ENCODE results near the gene CNOT6L. TPM values are rescaled to one million over a fixed set of nuclear protein-coding genes. Genes with fewer than 3 reads are reported as not detected.
"Not testable (repeated sequence)": the region's sequence is repeated elsewhere in the genome, so short reads cannot be mapped to it uniquely, and the experiment has no call there.

Gene CNOT6L
- total RNA-seq, 2 donors from 2014 or later, result 66.3 to 90.9 TPM

DNA sequence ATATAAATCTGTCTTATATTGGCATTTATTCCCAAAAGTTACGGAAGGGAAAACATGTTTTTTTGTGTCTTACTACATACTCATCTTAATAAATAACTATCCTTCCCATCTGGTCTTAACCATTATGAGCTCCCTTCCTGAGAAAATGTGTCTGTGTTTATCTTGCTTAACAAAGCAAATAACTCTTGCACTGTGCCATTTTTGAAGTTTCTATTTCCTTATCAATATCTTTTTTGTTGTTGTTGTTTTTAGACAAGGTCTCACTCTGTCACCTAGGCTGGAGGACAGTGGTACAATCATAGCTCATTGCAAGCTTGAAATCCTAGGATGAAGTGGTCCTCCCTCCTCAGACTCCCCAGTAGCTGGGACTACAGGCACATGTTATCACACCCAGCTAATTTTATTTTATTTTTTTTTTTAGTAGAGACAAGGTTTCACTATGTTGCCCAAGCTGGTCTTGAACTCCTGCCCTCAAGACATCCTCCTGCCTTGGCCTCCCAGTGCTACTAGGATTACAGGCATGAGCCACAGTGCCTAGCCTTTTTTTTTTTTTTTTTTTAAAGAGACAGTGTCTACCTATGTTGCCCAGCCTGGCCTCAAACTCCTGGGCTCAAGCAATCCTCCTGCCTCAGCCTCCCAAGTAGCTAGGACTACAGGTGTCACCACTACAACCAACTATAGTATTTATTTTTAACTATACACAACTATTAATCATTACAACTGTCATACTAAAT is 36.9 kb downstream of the CNOT6L start:
- Mint-ChIP-seq H3K4me1 (peaks cover 36% of the 10 kb centered on the region), H3K27ac (no peak overlapping the region), H3K27me3 (no peaks in the 10 kb centered on the region), H3K4me3 (no peak overlapping the region), H3K9me3 (no peaks in the 10 kb centered on the region), H3K36me3 (ENCODE audit: low read depth) (peaks cover 8% of the 10 kb centered on the region)
- ATAC-seq (replicated peaks), result no peak

- peaks cover 37% of the 10 kb centered on the region for H3K4me1 Mint-ChIP-seq
- not testable (repeated sequence) for ATAC-seq (replicated peaks); H3K9me3 Mint-ChIP-seq; H3K27me3 Mint-ChIP-seq; H3K4me3 Mint-ChIP-seq
- H3K27ac Mint-ChIP-seq, result peak overlapping the region; percentile 11
- peaks cover 22% of the 10 kb centered on the region for H3K36me3 Mint-ChIP-seq (ENCODE audit: low read depth)
These were observed 38.4 kb downstream of the CNOT6L start for GRCh38 chr4:77780762-77781161.

DNA sequence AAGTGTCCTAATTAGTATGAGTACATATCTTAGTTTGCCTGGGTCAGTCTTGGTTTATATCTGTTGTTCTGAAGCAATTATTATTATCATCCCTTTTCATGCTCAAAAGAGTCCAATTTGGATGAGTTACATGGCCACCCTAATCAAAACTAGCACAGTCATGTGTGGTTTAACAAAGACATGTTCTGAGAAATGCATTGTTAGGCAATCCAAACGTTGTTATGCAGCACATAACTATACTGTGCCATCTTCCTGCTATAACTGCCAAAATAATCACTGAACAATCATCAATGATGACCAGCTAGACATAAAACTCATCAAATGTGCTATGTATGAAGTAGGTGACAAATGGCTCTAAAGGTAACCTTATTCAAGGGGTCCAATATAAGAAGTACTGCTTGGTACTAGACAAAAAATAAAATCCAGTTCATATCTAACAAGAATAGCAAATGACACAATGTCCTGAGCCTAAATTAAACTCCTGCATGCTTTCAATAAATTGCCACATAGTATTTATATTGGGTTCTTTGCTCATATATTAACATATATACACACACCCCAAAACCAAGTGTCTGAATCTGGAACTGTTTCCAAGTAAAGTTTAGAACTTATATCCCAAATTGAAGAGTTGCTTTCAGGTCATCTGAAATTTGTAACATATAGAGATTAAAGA is 41.9 kb downstream of the CNOT6L start:
- H3K4me1 Mint-ChIP-seq, result peaks cover 20% of the 10 kb centered on the region
- ATAC-seq (replicated peaks), result peak; percentile 80
- H3K27me3 Mint-ChIP-seq, result no peaks in the 10 kb centered on the region
- no peak overlapping the region for H3K4me3 Mint-ChIP-seq
- no peak overlapping the region for H3K27ac Mint-ChIP-seq
- H3K9me3 Mint-ChIP-seq, result no peaks in the 10 kb centered on the region
- H3K36me3 Mint-ChIP-seq (ENCODE audit: low read depth), result peaks cover 49% of the 10 kb centered on the region

- Mint-ChIP-seq H3K9me3 (no peaks in the 10 kb centered on the region), H3K27ac (no peak overlapping the region), H3K27me3 (no peaks in the 10 kb centered on the region), H3K4me1 (peaks cover 12% of the 10 kb centered on the region), H3K4me3 (no peak overlapping the region), H3K36me3 (ENCODE audit: low read depth) (peaks cover 58% of the 10 kb centered on the region)
- ATAC-seq (replicated peaks), result no peak
These were observed 42.7 kb downstream of the CNOT6L start for GRCh38 chr4:77776182-77777134.

DNA sequence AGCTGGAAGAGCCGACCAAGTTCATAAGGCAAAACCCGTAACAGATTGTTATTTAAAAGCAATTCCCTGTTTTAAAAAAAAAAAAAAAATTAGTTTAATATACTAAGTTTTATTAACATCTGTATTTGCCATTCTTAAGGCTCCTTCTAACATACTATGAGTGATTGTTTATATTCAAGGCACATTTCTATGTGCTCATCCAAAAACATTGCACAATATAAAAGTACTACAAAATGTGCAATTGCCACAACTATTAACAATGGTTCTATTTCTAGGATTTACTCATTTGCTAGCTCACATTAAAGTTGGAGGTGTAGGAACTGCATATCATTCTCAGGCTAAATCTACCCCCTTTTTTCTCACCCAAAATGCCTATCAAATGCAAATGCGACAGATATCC is 46.1 kb downstream of the CNOT6L start:
- H3K27me3 Mint-ChIP-seq, result no peaks in the 10 kb centered on the region
- no peak for ATAC-seq (replicated peaks)
- no peak overlapping the region for H3K4me3 Mint-ChIP-seq
- no peak overlapping the region for H3K27ac Mint-ChIP-seq
- peaks cover 11% of the 10 kb centered on the region for H3K4me1 Mint-ChIP-seq
- peaks cover 87% of the 10 kb centered on the region for H3K36me3 Mint-ChIP-seq (ENCODE audit: low read depth)
- no peaks in the 10 kb centered on the region for H3K9me3 Mint-ChIP-seq

GRCh38 chr4:77771566-77771965 is 47.6 kb downstream of the CNOT6L start:
- Mint-ChIP-seq H3K9me3 (no peaks in the 10 kb centered on the region), H3K4me1 (no peaks in the 10 kb centered on the region), H3K36me3 (ENCODE audit: low read depth) (peaks cover 96% of the 10 kb centered on the region), H3K4me3 (no peak overlapping the region), H3K27ac (no peak overlapping the region), H3K27me3 (no peaks in the 10 kb centered on the region)
- ATAC-seq (replicated peaks), result no peak

GRCh38 chr4:77765720-77766119 is 53.4 kb downstream of the CNOT6L start:
- Mint-ChIP-seq H3K4me3 (no peak overlapping the region), H3K27me3 (no peaks in the 10 kb centered on the region), H3K36me3 (ENCODE audit: low read depth) (peaks cover 90% of the 10 kb centered on the region), H3K9me3 (peaks cover 10% of the 10 kb centered on the region), H3K27ac (peak overlapping the region; percentile 53), H3K4me1 (peaks cover 7% of the 10 kb centered on the region)
- ATAC-seq (replicated peaks), result no peak

- ATAC-seq (replicated peaks), result no peak
- Mint-ChIP-seq H3K4me3 (no peak overlapping the region), H3K27ac (no peak overlapping the region), H3K27me3 (no peaks in the 10 kb centered on the region), H3K4me1 (peaks cover 13% of the 10 kb centered on the region), H3K9me3 (peaks cover 10% of the 10 kb centered on the region), H3K36me3 (ENCODE audit: low read depth) (peaks cover 94% of the 10 kb centered on the region)
These were observed 56.6 kb downstream of the CNOT6L start for GRCh38 chr4:77762531-77762930.

DNA sequence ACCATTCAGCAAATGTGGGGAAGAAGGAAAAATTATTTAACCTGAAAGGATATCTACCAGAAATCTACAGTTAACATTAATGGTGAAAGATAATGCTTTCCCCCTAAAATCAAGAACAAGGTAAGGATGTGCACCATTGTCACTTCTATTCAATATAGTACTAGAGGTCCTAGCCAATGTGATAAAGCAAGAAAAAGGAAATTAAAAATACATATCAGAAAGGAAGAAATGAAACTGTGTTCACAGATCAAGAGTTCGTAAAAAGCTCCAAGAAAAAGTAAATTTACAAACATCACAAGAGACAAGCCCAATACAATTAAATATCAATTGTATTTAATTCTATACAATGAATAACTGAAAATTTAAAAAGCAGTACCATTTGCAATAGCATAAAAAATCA is 57.6 kb downstream of the CNOT6L start:
- H3K36me3 Mint-ChIP-seq (ENCODE audit: low read depth), result peaks cover 94% of the 10 kb centered on the region
- H3K4me1 Mint-ChIP-seq, result peaks cover 13% of the 10 kb centered on the region
- ATAC-seq (replicated peaks), result no peak
- no peak overlapping the region for H3K4me3 Mint-ChIP-seq
- H3K27ac Mint-ChIP-seq, result no peak overlapping the region
- peaks cover 10% of the 10 kb centered on the region for H3K9me3 Mint-ChIP-seq
- no peaks in the 10 kb centered on the region for H3K27me3 Mint-ChIP-seq

GRCh38 chr4:77758804-77759203 is 60.4 kb downstream of the CNOT6L start:
- ATAC-seq (replicated peaks), result no peak
- H3K4me1 Mint-ChIP-seq, result peaks cover 6% of the 10 kb centered on the region
- no peaks in the 10 kb centered on the region for H3K27me3 Mint-ChIP-seq
- H3K27ac Mint-ChIP-seq, result peak overlapping the region; percentile 2
- H3K4me3 Mint-ChIP-seq, result no peak overlapping the region
- H3K9me3 Mint-ChIP-seq, result peaks cover 10% of the 10 kb centered on the region
- peaks cover 98% of the 10 kb centered on the region for H3K36me3 Mint-ChIP-seq (ENCODE audit: low read depth)

DNA sequence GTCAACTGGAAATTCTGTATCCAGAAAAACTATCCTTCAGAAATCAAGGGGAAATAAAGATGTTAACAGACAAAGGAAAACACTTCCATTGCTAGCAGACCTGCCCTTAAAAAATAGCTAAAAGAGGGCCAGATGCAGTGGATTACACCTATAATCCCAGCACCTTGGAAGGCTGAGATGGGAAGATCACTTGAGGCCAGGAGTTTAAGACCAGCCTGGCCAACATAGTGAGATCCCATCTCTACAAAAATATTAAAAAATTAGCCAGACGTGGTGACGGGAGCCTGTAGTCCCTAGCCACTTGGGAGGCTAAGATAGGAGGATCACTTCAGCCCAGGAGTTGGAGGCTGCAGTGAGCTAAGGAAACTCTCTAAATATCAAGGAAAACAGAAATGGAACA is 67.4 kb downstream of the CNOT6L start:
- ATAC-seq (replicated peaks), result no peak
- no peak overlapping the region for H3K4me3 Mint-ChIP-seq
- H3K36me3 Mint-ChIP-seq (ENCODE audit: low read depth), result peaks cover 94% of the 10 kb centered on the region
- H3K9me3 Mint-ChIP-seq, result no peaks in the 10 kb centered on the region
- peaks cover 8% of the 10 kb centered on the region for H3K4me1 Mint-ChIP-seq
- no peak overlapping the region for H3K27ac Mint-ChIP-seq
- no peaks in the 10 kb centered on the region for H3K27me3 Mint-ChIP-seq

GRCh38 chr4:77745792-77746191 is 73.4 kb downstream of the CNOT6L start:
- peaks cover 4% of the 10 kb centered on the region for H3K4me1 Mint-ChIP-seq
- H3K27me3 Mint-ChIP-seq, result no peaks in the 10 kb centered on the region
- H3K4me3 Mint-ChIP-seq, result no peak overlapping the region
- H3K36me3 Mint-ChIP-seq (ENCODE audit: low read depth), result peaks cover 79% of the 10 kb centered on the region
- H3K9me3 Mint-ChIP-seq, result no peaks in the 10 kb centered on the region
- ATAC-seq (replicated peaks), result no peak
- no peak overlapping the region for H3K27ac Mint-ChIP-seq

DNA sequence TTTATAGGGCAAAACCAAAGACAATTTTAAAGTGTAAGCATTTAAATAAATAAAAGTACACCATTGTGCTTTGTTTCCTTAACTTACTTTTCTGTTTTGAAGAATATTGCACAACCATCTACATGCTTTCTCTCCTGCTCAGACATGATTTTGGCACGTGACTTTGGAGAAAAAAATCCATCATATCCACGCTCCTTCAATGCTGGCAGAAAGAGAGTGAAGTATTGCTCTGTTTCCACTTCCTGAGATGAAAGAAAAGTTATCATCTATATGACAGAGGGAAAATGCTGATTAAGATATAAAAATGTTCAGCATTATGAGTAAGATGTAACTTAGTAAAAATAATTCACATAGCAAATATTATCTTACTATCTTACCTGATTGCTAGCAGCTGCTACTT is 77.1 kb downstream of the CNOT6L start:
- Mint-ChIP-seq H3K36me3 (ENCODE audit: low read depth) (peaks cover 85% of the 10 kb centered on the region), H3K9me3 (no peaks in the 10 kb centered on the region), H3K4me1 (peaks cover 4% of the 10 kb centered on the region), H3K27ac (no peak overlapping the region), H3K27me3 (no peaks in the 10 kb centered on the region), H3K4me3 (no peak overlapping the region)
- no peak for ATAC-seq (replicated peaks)

DNA sequence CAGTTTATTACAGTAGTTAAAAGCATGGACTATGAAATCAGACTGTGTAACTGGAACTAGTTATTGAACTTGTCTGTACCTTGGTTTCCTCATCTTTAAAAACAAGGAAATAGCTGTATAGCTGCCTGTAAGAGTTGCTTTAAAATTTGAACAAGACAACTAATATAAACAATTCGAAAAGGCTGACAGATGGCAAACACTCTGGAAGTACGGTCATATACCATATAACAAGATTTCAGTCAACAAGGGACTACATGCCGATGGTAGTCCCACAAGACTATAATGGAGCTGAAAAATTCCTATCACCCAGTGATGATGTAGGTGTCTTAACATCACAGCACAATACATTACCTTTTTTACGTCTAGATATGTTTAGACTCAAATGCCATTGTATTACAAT is 78.7 kb downstream of the CNOT6L start:
- H3K4me3 Mint-ChIP-seq, result no peak overlapping the region
- no peak overlapping the region for H3K27ac Mint-ChIP-seq
- H3K9me3 Mint-ChIP-seq, result no peaks in the 10 kb centered on the region
- no peak for ATAC-seq (replicated peaks)
- peaks cover 81% of the 10 kb centered on the region for H3K36me3 Mint-ChIP-seq (ENCODE audit: low read depth)
- H3K27me3 Mint-ChIP-seq, result no peaks in the 10 kb centered on the region
- H3K4me1 Mint-ChIP-seq, result peaks cover 15% of the 10 kb centered on the region

Measured in activated T-helper 17 cell treated with anti-CD3 and anti-CD28 coated beads, Interleukin-2, amount 50 U/mL, for 72 hours (primary cell).